ENCODE measurements around the gene RNF135.

DNA sequence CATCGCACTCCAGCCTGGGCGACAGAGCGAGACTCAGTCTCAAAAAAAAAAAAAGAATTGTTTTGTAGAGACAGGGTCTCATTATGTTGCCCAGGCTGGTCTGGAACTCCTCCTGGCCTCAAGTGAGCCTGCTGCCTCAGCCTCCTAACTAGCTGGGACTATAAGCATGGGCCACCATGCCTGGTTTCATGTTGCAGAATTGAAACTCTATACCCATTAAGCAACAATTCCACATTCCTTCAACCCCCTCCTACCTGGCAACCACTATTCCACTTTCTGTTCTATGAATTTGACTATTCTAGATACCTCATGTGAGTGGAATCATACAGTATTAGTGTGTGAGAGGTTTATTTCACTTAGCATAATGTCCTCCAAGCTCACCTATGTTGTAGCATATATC lies 24.5 kb downstream of the RNF135 start:
- no peak for TF ChIP-seq POLR2AphosphoS2 (conservative IDR thresholded peaks at IDR 0.05; ENCODE audit: low read length)
- TF ChIP-seq, protein P1, sequence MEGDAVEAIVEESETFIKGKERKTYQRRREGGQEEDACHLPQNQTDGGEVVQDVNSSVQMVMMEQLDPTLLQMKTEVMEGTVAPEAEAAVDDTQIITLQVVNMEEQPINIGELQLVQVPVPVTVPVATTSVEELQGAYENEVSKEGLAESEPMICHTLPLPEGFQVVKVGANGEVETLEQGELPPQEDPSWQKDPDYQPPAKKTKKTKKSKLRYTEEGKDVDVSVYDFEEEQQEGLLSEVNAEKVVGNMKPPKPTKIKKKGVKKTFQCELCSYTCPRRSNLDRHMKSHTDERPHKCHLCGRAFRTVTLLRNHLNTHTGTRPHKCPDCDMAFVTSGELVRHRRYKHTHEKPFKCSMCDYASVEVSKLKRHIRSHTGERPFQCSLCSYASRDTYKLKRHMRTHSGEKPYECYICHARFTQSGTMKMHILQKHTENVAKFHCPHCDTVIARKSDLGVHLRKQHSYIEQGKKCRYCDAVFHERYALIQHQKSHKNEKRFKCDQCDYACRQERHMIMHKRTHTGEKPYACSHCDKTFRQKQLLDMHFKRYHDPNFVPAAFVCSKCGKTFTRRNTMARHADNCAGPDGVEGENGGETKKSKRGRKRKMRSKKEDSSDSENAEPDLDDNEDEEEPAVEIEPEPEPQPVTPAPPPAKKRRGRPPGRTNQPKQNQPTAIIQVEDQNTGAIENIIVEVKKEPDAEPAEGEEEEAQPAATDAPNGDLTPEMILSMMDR (IDR thresholded peaks at IDR 0.05) = no peak
- no peak for TF ChIP-seq EP300 (IDR thresholded peaks at IDR 0.05)
- no peak for TF ChIP-seq EHMT2 (IDR thresholded peaks at IDR 0.05; ENCODE audit: low read depth)
- no peak for TF ChIP-seq POLR2A (IDR thresholded peaks at IDR 0.05; ENCODE audit: low read length)

Data from A549 (cell line).